ENCODE results near the gene VTI1A.

The VTI1A gene

DNA sequence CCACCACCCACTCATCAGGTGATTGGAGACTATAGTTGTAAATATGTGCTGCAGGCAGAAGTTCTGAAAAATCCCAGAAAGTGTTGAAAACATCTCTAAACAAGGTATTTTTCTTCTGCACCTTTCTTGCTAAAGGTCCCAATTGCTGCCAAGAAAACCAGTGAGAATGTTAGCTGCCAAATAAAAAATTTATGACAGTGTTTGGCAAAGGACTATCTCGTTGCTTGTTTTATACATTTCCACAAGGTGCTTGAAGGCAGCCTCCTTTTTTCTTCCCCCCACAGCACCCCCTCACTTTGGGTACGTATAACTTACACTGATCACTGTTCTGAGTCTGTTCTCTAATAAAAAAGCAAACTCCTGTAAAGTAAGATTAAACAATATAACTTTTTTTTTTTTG is 344.4 kb downstream of the VTI1A start:
- no peak for DNase-seq

DNA sequence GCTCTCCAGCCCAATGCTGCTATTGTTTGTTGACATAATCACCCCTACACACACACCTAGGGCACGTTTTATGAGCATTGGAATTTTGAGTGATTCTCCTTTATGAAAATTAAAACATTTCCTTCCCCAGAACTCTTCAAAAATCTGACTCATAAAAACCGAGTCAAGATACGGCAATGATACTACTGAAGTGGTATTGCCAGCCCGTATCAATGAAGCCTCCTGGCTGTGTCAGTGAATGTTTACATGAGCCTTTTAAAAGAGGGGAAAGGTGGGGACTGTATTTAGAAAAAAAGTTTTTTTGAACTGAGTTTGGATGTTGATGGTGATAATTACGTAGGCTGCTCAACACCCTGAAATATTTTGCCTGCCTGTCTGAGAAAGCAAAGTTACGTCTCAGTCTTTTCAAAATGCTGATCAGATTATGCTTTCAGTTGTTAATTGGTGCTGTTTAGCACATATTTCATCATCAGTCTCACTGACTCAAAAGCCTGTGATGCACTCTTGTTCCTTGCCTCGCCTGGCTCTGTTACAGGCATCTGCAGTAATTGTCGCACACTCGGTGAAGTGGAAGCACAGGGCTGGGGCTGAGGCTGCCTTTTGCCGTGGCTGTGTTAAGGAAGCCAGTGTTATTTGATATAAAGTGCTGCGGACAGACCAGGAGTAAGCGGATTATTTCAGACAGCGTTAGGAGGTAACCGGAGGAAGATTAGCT is 345.6 kb downstream of the VTI1A start:
- no peak for DNase-seq

- DNase-seq: no peak
Observed at GRCh38 chr10:112793202-112793921, 346.3 kb downstream of the VTI1A start.

DNA sequence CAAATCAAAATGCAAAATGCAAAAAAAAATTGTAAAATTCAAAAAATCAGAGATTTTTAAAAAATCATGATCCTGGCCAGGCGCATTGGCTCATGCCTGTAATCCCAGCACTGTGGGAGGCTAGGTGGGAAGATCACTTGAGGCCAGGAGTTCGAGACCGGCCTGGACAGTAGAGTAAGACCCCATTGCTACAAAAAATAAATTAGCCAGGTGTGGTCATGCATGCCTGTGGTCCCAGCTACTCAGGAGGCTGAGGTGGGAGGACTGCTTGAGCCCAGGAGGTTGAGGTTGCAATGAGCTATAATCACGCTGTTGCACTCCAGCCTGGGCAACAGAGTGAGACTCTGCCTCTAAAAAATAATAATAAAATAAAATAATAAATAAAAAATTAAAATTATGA is 347.2 kb downstream of the VTI1A start:
- no peak for DNase-seq

- no peak for DNase-seq
Observed at GRCh38 chr10:112795067-112795466, 348.1 kb downstream of the VTI1A start.

- no peak for DNase-seq
Observed at GRCh38 chr10:112797197-112797596, 350.2 kb downstream of the VTI1A start.

DNA sequence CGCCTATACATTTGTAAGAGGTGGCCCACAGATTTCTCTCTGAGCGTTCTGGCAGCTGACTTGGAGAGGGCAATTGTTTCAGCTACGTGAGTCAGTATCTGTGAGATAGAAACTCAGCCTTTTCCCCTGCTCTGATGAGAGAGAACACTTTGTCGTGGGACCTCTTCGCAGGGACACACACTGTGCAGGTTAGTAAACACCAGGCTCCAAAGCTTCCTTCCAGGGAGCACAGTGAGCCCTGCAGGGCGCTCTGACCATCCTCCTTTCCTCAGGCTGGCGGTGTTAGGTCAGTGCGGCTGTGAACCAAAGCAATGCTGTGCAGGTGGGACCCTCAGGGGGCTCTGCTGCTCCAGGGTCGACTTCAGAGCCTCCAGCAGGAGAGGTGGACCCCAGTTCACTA is 350.8 kb downstream of the VTI1A start:
- no peak for DNase-seq

GRCh38 chr10:112799038-112799437 is 352.0 kb downstream of the VTI1A start:
- no peak for DNase-seq

GRCh38 chr10:112799726-112800510 is 352.9 kb downstream of the VTI1A start:
- no peak for DNase-seq

DNA sequence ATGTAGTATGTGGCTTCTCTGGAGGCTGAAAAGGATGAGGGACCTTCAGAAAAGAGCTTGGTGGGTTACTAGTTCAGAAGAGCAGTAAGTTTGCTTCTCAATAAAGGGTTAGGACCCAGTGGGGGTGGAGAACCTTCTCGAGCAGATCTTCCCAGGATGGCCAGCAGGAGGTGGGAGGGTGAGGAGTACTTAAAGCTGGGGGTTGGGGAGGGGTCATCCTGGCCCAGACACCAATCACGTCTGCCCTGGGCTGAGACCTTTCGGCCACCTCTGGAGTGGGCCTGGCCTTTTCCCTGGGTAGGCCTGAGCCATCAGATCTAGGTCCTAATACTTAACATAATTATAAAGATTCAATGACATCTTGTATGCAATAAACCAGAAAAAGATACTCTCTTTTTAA is 354.0 kb downstream of the VTI1A start:
- DNase-seq: no peak

DNA sequence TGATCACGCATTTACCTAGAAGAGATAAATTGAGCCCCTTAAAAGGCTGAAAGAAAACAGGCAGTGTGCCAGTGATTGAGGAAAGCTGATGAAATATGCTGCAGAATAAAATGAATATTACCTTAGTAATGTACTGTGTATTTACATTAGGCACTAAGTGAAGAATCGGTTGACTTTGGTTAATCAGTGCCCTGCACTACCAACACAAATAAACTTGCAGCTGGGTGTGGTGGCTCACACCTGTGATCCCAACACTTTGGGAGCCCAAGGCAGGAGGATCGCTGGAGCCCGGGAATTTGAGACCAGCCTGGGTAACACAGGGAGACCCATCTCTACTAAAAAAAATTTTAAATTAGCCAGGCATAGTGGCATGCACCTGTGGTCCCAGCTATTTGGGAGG is 354.7 kb downstream of the VTI1A start:
- no peak for DNase-seq

GRCh38 chr10:112802411-112803022 is 355.5 kb downstream of the VTI1A start:
- DNase-seq: no peak

DNA sequence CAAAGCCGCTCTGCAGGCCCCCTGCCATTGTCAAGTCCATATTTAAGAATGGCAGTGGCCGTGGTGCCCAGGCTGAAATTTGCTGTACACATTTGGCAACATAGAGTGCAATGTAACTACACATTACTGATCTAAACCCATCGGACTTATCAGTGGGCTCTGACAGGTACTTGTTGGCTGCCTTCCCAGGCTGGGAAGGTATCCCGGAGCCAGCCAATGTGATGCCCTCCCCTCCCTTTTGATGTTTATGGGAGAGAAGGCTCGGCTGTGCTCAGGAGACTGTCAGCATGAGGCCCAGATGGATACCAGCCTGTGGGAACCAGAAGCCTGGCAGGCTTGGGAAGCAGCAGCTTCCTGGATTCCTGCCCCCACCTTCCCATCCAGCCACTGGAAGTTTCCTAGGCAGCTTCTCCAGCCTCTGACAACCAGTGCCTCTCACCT is 357.0 kb downstream of the VTI1A start:
- no peak for DNase-seq

DNA sequence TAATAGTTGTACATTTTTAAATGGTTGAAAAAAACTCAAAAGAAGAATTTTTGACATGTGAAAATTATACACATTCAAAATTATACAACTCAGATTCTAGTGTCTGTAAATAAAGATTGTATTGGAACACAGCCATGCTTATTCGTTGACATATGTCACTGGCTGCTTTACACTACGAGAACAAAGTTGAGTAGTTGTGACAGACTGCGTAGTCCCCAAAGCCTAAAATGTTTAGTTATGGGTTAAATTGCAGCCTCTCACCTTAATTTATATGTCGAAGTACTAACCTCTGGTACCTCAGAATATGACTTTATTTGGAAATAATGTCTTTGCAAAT is 358.2 kb downstream of the VTI1A start:
- DNase-seq: no peak

- no peak for DNase-seq
Observed at GRCh38 chr10:112805701-112806100, 358.7 kb downstream of the VTI1A start.

DNA sequence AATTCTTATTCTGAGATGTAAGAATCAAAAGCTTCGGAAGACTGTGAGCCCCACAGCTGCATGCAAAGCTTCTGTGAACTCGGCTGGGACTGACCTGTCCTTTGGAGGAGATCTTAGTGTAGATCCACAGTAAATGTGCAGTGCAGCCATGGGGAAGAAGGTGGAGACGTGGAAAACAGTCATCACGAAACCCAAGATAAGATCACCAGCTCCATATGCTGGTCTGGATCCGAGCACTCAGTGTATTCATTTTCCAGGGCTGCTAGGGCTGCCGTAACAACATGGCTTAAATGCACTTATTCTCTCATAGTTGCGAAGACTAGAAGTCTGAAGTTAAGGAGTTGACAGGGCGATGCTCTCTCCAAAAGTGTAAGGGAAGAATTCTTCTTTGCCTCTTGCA is 360.0 kb downstream of the VTI1A start:
- no peak for DNase-seq

DNA sequence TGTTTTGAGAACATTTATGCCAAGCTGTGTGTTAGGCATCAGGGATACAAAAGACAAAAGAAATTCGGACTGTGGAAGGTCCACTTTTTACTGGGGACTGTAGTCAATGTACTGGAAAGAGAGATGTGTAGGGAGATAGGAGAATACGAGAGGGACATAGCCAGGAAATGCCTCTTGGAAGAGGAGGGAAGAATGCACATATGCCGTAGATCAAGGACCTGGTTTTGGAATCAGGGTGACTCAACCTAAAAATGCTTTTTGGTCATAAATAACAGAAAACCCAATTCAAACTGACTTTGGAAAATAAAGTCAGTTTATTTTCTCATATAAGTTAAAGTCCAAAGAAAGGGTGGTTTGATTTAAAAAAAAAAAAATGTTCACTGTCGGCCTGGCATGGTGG is 362.7 kb downstream of the VTI1A start:
- no peak for DNase-seq

DNA sequence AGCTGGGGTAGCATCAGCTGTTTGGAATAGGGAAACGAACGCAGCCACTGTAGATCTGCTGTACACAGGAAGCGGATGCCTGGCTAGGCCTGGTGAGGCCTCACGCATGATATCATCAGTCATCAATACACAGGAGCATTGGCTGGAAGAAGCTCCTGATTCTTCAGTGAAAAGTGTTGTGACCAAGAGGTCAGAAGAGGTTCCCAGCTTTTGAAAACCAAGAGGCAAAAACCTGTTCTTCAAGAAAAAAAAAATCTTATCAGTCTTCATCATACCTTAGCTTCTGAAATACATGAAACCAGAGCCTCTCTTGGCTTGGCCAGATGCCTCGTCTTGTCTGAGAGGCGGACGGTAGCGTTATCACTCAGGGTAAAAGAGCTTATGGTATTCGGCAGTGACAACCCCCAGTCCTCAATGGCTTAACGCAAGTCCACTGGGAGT is 363.7 kb downstream of the VTI1A start:
- no peak for DNase-seq

DNA sequence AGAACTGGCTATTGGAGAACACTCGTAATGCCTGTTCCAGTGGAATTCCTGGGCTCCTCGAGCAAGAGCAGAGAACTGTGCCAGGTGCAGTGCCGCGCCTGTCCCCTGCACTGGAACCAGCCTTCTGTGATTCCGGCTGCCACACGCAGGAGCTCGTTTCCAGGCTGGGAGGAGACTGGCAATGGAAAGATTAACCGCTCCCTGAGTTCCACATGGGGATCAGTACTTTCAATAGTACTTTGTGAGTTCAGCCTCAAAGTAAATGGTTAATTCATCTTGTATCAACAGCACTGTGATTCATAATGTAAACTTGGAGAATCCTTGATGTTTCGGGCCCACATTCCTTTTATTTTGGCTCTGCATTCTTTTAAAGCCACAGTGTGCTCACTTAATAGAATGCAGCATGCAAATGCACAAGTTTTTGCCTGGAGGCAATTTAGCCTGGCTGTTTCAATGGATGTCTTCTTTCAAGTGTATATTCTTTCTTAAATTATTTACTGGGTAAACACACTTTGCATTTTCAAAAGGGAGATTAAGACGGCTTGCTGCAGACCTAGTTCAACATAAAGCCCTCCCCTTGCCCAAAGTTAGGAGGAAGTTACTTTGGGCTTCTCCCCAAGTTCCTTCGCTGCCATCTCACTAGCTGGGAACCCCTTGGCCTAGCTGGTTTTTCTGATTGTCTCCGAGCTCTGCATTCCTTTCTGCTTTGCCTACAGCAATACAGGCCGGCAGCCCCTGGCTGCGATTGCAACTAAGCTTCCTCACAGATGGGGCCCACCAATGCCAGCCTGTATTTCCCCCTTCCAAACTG is 364.9 kb downstream of the VTI1A start:
- DNase-seq: no peak

GRCh38 chr10:112812586-112812985 is 365.6 kb downstream of the VTI1A start:
- peak; percentile 4 to 20 for DNase-seq

GRCh38 chr10:112813866-112814591 is 367.0 kb downstream of the VTI1A start:
- peak; percentile 35 to 58 for DNase-seq
